Endothelial cell of umbilical vein (primary cell): ENCODE data around the gene HYLS1. TPM values are rescaled to one million over a fixed set of nuclear protein-coding genes. Genes with fewer than 3 reads are reported as not detected.

ENCODE experiments used
- BruUV-seq: library from RNA; stranded (reverse); fragments of 400-500 nt; replicated peaks from 2 replicates; lab custom pipeline; 2021; lab: Mats Ljungman, UMichigan
- CTCF ChIA-PET: fragments of 300-600, 350-600 bp; sonication (Branson Sonifier 250); formaldehyde crosslinking; loops from one replicate; lab custom pipeline; 2021; ENCODE audit warnings: antibody characterized with exemption, inconsistent platforms; lab: Charles Lee
- POLR2A ChIA-PET: fragments of 300-600, 350-600 bp; sonication (Branson Sonifier 250); formaldehyde crosslinking; loops from one replicate; lab custom pipeline; 2021; ENCODE audit warnings: antibody characterized with exemption, inconsistent platforms; lab: Charles Lee
- DNase-seq: peaks from one replicate; pipeline ENCODE4 v3.0.0-alpha.2; 2011; ENCODE audit warnings: low read depth, low spot score
- FAIRE-seq: peaks from 2 replicates; lab custom pipeline; 2011; peaks lifted over from hg19 to GRCh38; lab: Jason Lieb, UNC
- H2AFZ ChIP-seq: 2 replicates; pipeline ENCODE4 v1.6.0; 2012; ENCODE audit warnings: low read depth, low read length, control low read depth, inconsistent platforms
- H3K27ac ChIP-seq: 2 replicates; pipeline ENCODE4 v1.5.1; 2011; ENCODE audit warnings: low read depth, mild to moderate bottlenecking, control low read depth, low read length, moderate library complexity; ENCODE audit not compliant: insufficient read depth
- H3K27me3 ChIP-seq, 2 experiments: 2 replicates each; pipeline versions ENCODE4 v1.6.0 to v1.6.1; 2011; ENCODE audit warnings: low read length in 2 of 2, mixed read lengths in 1 of 2; ENCODE audit not compliant: control insufficient read depth in 2 of 2, insufficient read depth in 2 of 2
- H3K36me3 ChIP-seq, 2 experiments: 2 replicates in 1 of 2; 3 replicates in 1 of 2; pipeline ENCODE4 v1.5.1; 2011; ENCODE audit warnings: low read length in 2 of 2, mild to moderate bottlenecking in 1 of 2, moderate library complexity in 1 of 2; ENCODE audit not compliant: control insufficient read depth in 2 of 2, insufficient read depth in 2 of 2; ENCODE audit errors: extremely low read depth in 1 of 2
- H3K4me1 ChIP-seq: 3 replicates; pipeline ENCODE4 v1.5.1; 2011; ENCODE audit warnings: mild to moderate bottlenecking, low read length; ENCODE audit not compliant: control insufficient read depth, insufficient read depth; ENCODE audit errors: extremely low read depth
- H3K4me2 ChIP-seq: 2 replicates; pipeline ENCODE4 v1.6.1; 2011; ENCODE audit warnings: low read length, control low read depth, mixed read lengths; ENCODE audit not compliant: insufficient read depth
- H3K4me3 ChIP-seq, 3 experiments: fragments of 200-600 bp in 1 of 3; sonication (generic), shearing (Covaris generic) in 1 of 3; replicated peaks in 1 of 3; 2 replicates each; pipeline ENCODE4 v1.5.1; 2011 to 2016; ENCODE audit warnings: control low read depth in 3 of 3, low read length in 3 of 3, mild to moderate bottlenecking in 2 of 3, inconsistent platforms in 1 of 3, low read depth in 1 of 3, moderate library complexity in 1 of 3; ENCODE audit not compliant: insufficient read depth in 1 of 3
- H3K79me2 ChIP-seq: 2 replicates; pipeline ENCODE4 v1.6.0; 2012; ENCODE audit warnings: low read length, inconsistent platforms; ENCODE audit not compliant: control insufficient read depth, insufficient read depth
- H3K9ac ChIP-seq: replicated peaks from 2 replicates; pipeline ENCODE3; 2011; ENCODE audit warnings: low read length, control low read depth; ENCODE audit not compliant: insufficient read depth; ENCODE audit errors: extremely low read depth
- H3K9me1 ChIP-seq: replicated peaks from 3 replicates; pipeline ENCODE4 v1.6.0; 2011; ENCODE audit warnings: mild to moderate bottlenecking, low read length; ENCODE audit not compliant: control insufficient read depth, insufficient read depth; ENCODE audit errors: extremely low read depth
- H3K9me3 ChIP-seq: replicated peaks from 2 replicates; pipeline ENCODE4 v1.5.1; 2012; ENCODE audit warnings: low read length, inconsistent platforms; ENCODE audit not compliant: control insufficient read depth, insufficient read depth
- H4K20me1 ChIP-seq: replicated peaks from 2 replicates; pipeline ENCODE3; 2011; ENCODE audit warnings: mild to moderate bottlenecking, low read length; ENCODE audit not compliant: control insufficient read depth, insufficient read depth; ENCODE audit errors: extremely low read depth
- EZH2 ChIP-seq: IDR thresholded peaks from 2 replicates; pipeline ENCODE4 v1.6.1; 2012; ENCODE audit warnings: borderline replicate concordance, low read depth, mild to moderate bottlenecking, moderate library complexity, low read length, inconsistent platforms; ENCODE audit not compliant: severe bottlenecking
- GATA2 ChIP-seq: IDR thresholded peaks from 2 replicates; pipeline ENCODE4 v1.7.0; 2011; ENCODE audit warnings: low read depth, mild to moderate bottlenecking, moderate library complexity, mixed read lengths, low read length; ENCODE audit not compliant: insufficient read length, insufficient read depth
- MAX ChIP-seq: IDR thresholded peaks from 2 replicates; pipeline ENCODE4 v1.6.1; 2011; ENCODE audit not compliant: insufficient read depth, insufficient read length
- MYC ChIP-seq: IDR thresholded peaks from one replicate; pipeline ENCODE4 v1.6.1; 2011; ENCODE audit warnings: mild to moderate bottlenecking, low read depth, low read length
- POLR2A ChIP-seq: IDR thresholded peaks from 2 replicates; pipeline ENCODE4 v1.6.1; 2012; ENCODE audit warnings: low read depth, mild to moderate bottlenecking, control low read depth, low read length
- POLR2AphosphoS5 ChIP-seq: IDR thresholded peaks from 2 replicates; pipeline ENCODE4 v1.6.1; 2012; ENCODE audit warnings: low read depth, mild to moderate bottlenecking, control low read depth, low read length, moderate library complexity; ENCODE audit not compliant: insufficient read depth
- dilution Hi-C: fragments of 300-500 bp; cut with MboI; formaldehyde crosslinking; loops from one replicate; pipeline ENCODE4 v1.15.0; 2019; ENCODE audit warnings: low sequenced_read_pairs; ENCODE audit not compliant: extremely low pct_ligation_motif_present
- intact Hi-C: fragments of 100-400 bp; cut with micrococcal nuclease; formaldehyde crosslinking; loops from one replicate; pipeline ENCODE4 v1.10.0; 2022
- polyA plus RNA-seq, 4 experiments: library from polyadenylated mRNA; depleted of rRNA in 3 of 4; stranded (reverse) in 3 of 4; unstranded in 1 of 4; fragments of >200 nt; gene quantifications; 2 replicates each; pipeline versions ENCODE4 v1.2.1 to v1.2.3, GENCODE V29; 2011 to 2012; ENCODE audit warnings: missing spikeins in 1 of 4
- total RNA-seq: library from RNA; stranded (reverse); gene quantifications from 2 replicates; pipeline ENCODE4 v1.2.3, GENCODE V29; 2021
- TF ChIP-seq, protein P1 (sequence below), 2 donors: IDR thresholded peaks; 1 replicate in 1 of 2; 2 replicates in 1 of 2; pipeline ENCODE4 v1.5.1; 2011; ENCODE audit warnings: low read length in 2 of 2, mild to moderate bottlenecking in 2 of 2, moderate library complexity in 2 of 2, control low read depth in 1 of 2, inconsistent platforms in 1 of 2, low read depth in 1 of 2; ENCODE audit not compliant: insufficient read depth in 1 of 2; ENCODE audit errors: extremely low read depth in 1 of 2

Gene HYLS1
- total and polyA plus RNA-seq, 2 donors (not counting 3 experiments of a cell fraction or from before 2014, with no cell fraction given): 4.7 to 12.6 TPM

DNA sequence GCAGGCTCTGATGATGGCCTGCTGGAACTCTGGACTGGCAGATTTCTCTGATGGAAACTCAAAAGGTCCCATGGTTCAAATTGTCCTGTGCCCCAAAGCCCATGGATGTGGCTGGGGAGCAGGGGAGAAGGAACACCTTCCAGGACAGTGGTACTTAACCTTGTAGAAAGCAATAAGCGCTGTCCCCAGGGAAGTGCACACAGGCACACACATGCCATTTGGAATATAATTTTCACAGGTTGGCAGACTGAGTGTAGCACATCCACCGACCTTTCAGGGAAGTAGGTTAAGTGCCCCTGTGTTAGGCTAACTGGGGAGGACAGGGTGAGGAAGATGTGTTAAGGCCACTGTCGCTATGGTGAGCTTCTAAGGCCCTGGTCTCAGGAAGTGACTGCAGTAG is 34.7 kb downstream of the HYLS1 start:
- Histone ChIP-seq H3K27ac (no peak overlapping the region), H3K36me3 (no peaks in the 10 kb centered on the region), H4K20me1 (no peaks in the 10 kb centered on the region), H3K27me3 (peaks cover 1 to 7% of the 10 kb centered on the region in 2 experiments), H3K9me3 (no peaks in the 10 kb centered on the region), H2AFZ (no peak overlapping the region), H3K9ac (no peak overlapping the region), H3K9me1 (no peaks in the 10 kb centered on the region), H3K4me3 (no peak overlapping the region), H3K79me2 (no peaks in the 10 kb centered on the region), H3K4me2 (no peak overlapping the region), H3K4me1 (no peaks in the 10 kb centered on the region)
- no TSS peak for BruUV-seq
- ChIA-PET CTCF (interaction anchor here (5.1 kb wide), 1 partner anchor 271 kb away, joined by 113 read pairs; no protein-coding TSS in a partner anchor), POLR2A (no interaction called here)
- DNase-seq (no peak), FAIRE-seq (no peak)
- intact Hi-C loops (loop anchor here (2.0 to 10.0 kb wide), 3 partner anchors 195 to 380 kb away; partner anchors contain the start of genes DCPS, FOXRED1 and SRPRA), dilution Hi-C loops (no loop called here)
- TF ChIP-seq, protein P1, sequence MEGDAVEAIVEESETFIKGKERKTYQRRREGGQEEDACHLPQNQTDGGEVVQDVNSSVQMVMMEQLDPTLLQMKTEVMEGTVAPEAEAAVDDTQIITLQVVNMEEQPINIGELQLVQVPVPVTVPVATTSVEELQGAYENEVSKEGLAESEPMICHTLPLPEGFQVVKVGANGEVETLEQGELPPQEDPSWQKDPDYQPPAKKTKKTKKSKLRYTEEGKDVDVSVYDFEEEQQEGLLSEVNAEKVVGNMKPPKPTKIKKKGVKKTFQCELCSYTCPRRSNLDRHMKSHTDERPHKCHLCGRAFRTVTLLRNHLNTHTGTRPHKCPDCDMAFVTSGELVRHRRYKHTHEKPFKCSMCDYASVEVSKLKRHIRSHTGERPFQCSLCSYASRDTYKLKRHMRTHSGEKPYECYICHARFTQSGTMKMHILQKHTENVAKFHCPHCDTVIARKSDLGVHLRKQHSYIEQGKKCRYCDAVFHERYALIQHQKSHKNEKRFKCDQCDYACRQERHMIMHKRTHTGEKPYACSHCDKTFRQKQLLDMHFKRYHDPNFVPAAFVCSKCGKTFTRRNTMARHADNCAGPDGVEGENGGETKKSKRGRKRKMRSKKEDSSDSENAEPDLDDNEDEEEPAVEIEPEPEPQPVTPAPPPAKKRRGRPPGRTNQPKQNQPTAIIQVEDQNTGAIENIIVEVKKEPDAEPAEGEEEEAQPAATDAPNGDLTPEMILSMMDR (IDR thresholded peaks at IDR 0.05; ENCODE audit: extremely low read depth in 1 of 2, insufficient read depth in 1 of 2, low read depth in 1 of 2, low read length in 2 of 2): no peak
- TF ChIP-seq MAX: no peak
- no peak for TF ChIP-seq GATA2
- TF ChIP-seq EZH2: no peak
- TF ChIP-seq POLR2AphosphoS5: no peak
- no peak for TF ChIP-seq MYC
- no peak for TF ChIP-seq POLR2A
